ENCODE data around the gene INSL4.

INSL4 gene

GRCh38 chr9:5195463-5195862 is 35.8 kb upstream of the INSL4 start:
- ATAC-seq, result no peak
- TF ChIP-seq BACH2 (CRISPR knock-in tag; IDR thresholded peaks at IDR 0.05; ENCODE audit: borderline replicate concordance), result no peak
- no peak for TF ChIP-seq ZNF8 (CRISPR knock-in tag; IDR thresholded peaks at IDR 0.05)
- TF ChIP-seq ISL1 (CRISPR knock-in tag; IDR thresholded peaks at IDR 0.05), result no peak
- TF ChIP-seq ARNTL (CRISPR knock-in tag; IDR thresholded peaks at IDR 0.05; ENCODE audit: borderline replicate concordance, low read depth), result no peak
- TF ChIP-seq ZNF565 (CRISPR knock-in tag; conservative IDR thresholded peaks at IDR 0.05; ENCODE audit: low read depth), result no peak
- TF ChIP-seq TCF4 (CRISPR knock-in tag; IDR thresholded peaks at IDR 0.05; ENCODE audit: borderline replicate concordance), result no peak
- no peak for TF ChIP-seq CSRNP3 (CRISPR knock-in tag; IDR thresholded peaks at IDR 0.05)
- TF ChIP-seq OSR1 (CRISPR knock-in tag; IDR thresholded peaks at IDR 0.05), result no peak
- TF ChIP-seq SNAI2 (CRISPR knock-in tag; IDR thresholded peaks at IDR 0.05), result no peak
- no peak for TF ChIP-seq TOX (CRISPR knock-in tag; IDR thresholded peaks at IDR 0.05; ENCODE audit: borderline replicate concordance)
- no peak for TF ChIP-seq ZFP30 (CRISPR knock-in tag; IDR thresholded peaks at IDR 0.05)
- TF ChIP-seq PATZ1 (CRISPR knock-in tag; IDR thresholded peaks at IDR 0.05; ENCODE audit: borderline replicate concordance), result no peak

GRCh38 chr9:5205071-5205470 is 26.1 kb upstream of the INSL4 start:
- TF ChIP-seq GLIS3 (CRISPR knock-in tag; IDR thresholded peaks at IDR 0.05) (no peak), ZNF70 (CRISPR knock-in tag; IDR thresholded peaks at IDR 0.05) (no peak), ARNTL (CRISPR knock-in tag; IDR thresholded peaks at IDR 0.05; ENCODE audit: borderline replicate concordance, low read depth) (no peak), ZFP30 (CRISPR knock-in tag; IDR thresholded peaks at IDR 0.05) (no peak), CSDC2 (CRISPR knock-in tag; IDR thresholded peaks at IDR 0.05) (no peak), ZC3H10 (CRISPR knock-in tag; IDR thresholded peaks at IDR 0.05) (no peak), CSRNP3 (CRISPR knock-in tag; IDR thresholded peaks at IDR 0.05) (no peak), BACH2 (CRISPR knock-in tag; IDR thresholded peaks at IDR 0.05; ENCODE audit: borderline replicate concordance) (no peak), CREB5 (CRISPR knock-in tag; IDR thresholded peaks at IDR 0.05; ENCODE audit: low read depth) (no peak), ZFP3 (CRISPR knock-in tag; IDR thresholded peaks at IDR 0.05) (no peak), TCF4 (CRISPR knock-in tag; IDR thresholded peaks at IDR 0.05; ENCODE audit: borderline replicate concordance) (no peak), TOX (CRISPR knock-in tag; IDR thresholded peaks at IDR 0.05; ENCODE audit: borderline replicate concordance) (no peak), POU6F1 (CRISPR knock-in tag; IDR thresholded peaks at IDR 0.05; ENCODE audit: borderline replicate concordance, low read depth) (no peak), OSR1 (CRISPR knock-in tag; IDR thresholded peaks at IDR 0.05) (no peak), ZNF8 (CRISPR knock-in tag; IDR thresholded peaks at IDR 0.05) (no peak), RARB (CRISPR knock-in tag; IDR thresholded peaks at IDR 0.05) (no peak)
- ATAC-seq, result no peak

- TF ChIP-seq ZNF70 (CRISPR knock-in tag; IDR thresholded peaks at IDR 0.05) (no peak), GLIS3 (CRISPR knock-in tag; IDR thresholded peaks at IDR 0.05) (no peak), POU6F1 (CRISPR knock-in tag; IDR thresholded peaks at IDR 0.05; ENCODE audit: borderline replicate concordance, low read depth) (no peak), ZFP30 (CRISPR knock-in tag; IDR thresholded peaks at IDR 0.05) (no peak), PPARA (CRISPR knock-in tag; IDR thresholded peaks at IDR 0.05; ENCODE audit: borderline replicate concordance) (no peak), BACH2 (CRISPR knock-in tag; IDR thresholded peaks at IDR 0.05; ENCODE audit: borderline replicate concordance) (no peak), ZNF565 (CRISPR knock-in tag; conservative IDR thresholded peaks at IDR 0.05; ENCODE audit: low read depth) (no peak), ZFP3 (CRISPR knock-in tag; IDR thresholded peaks at IDR 0.05) (no peak), CSRNP3 (CRISPR knock-in tag; IDR thresholded peaks at IDR 0.05) (no peak), ZC3H10 (CRISPR knock-in tag; IDR thresholded peaks at IDR 0.05) (no peak), CREB5 (CRISPR knock-in tag; IDR thresholded peaks at IDR 0.05; ENCODE audit: low read depth) (no peak)
- ATAC-seq, result no peak
These were observed 665 bp upstream of the INSL4 start for GRCh38 chr9:5230554-5230953.

All from SK-N-SH treated with all-trans-retinoic acid at 6 μM for 48 hours (cell line).